Calu3 (cell line): ENCODE measurements around the gene PXDN. TPM values are rescaled to one million over a fixed set of nuclear protein-coding genes. Genes with fewer than 3 reads are reported as not detected.

Experiments used
- BruUV-seq: library from RNA; stranded (reverse); fragments of 400-500 nt; replicated peaks from 2 replicates; lab custom pipeline; 2021; lab: Mats Ljungman, UMichigan
- CTCF ChIA-PET: fragments of 300-600 bp; sonication (Branson Sonifier 250); formaldehyde crosslinking; loops from one replicate; lab custom pipeline; 2022; ENCODE audit warnings: antibody characterized with exemption; lab: Charles Lee
- DNase-seq: peaks from one replicate; pipeline ENCODE4 v3.0.0; 2022
- H3K27ac Mint-ChIP-seq: one replicate; pipeline ENCODE4 v1.8.0; 2022; ENCODE audit warnings: mixed read lengths; ENCODE audit not compliant: unreplicated experiment
- H3K27me3 Mint-ChIP-seq: one replicate; pipeline ENCODE4 v1.8.0; 2022; ENCODE audit warnings: mixed read lengths; ENCODE audit not compliant: unreplicated experiment
- H3K36me3 Mint-ChIP-seq: one replicate; pipeline ENCODE4 v1.8.0; 2022; ENCODE audit warnings: mild to moderate bottlenecking, moderate library complexity, mixed read lengths; ENCODE audit not compliant: insufficient read depth, unreplicated experiment
- H3K4me1 Mint-ChIP-seq: one replicate; pipeline ENCODE4 v1.8.0; 2022; ENCODE audit warnings: mild to moderate bottlenecking, low read depth, mixed read lengths; ENCODE audit not compliant: unreplicated experiment
- H3K4me3 Mint-ChIP-seq: one replicate; pipeline ENCODE4 v1.8.0; 2022; ENCODE audit warnings: mild to moderate bottlenecking, low read depth, moderate library complexity, mixed read lengths; ENCODE audit not compliant: unreplicated experiment
- H3K9me3 Mint-ChIP-seq: one replicate; pipeline ENCODE4 v1.8.0; 2022; ENCODE audit warnings: low read depth, mixed read lengths; ENCODE audit not compliant: unreplicated experiment
- CTCF ChIP-seq: fragments of 200-600 bp; IDR thresholded peaks from one replicate; pipeline ENCODE4 v1.8.0; 2022; ENCODE audit warnings: antibody characterized with exemption; ENCODE audit not compliant: unreplicated experiment
- intact Hi-C: fragments of 100-400 bp; cut with micrococcal nuclease; formaldehyde crosslinking; loops from one replicate; pipeline ENCODE4 v1.10.0; 2022; ENCODE audit not compliant: unreplicated experiment
- total RNA-seq: library from RNA; stranded (reverse); gene quantifications from 2 replicates; pipeline ENCODE4 v1.2.3, GENCODE V29; 2022

The PXDN gene
- total RNA-seq, 1 experiment from 2014 or later: not detected

- H3K27me3 Mint-ChIP-seq: no peaks in the 10 kb centered on the region
- intact Hi-C loops: no loop called here
- CTCF ChIA-PET: no interaction called here
- H3K9me3 Mint-ChIP-seq: peaks cover 6% of the 10 kb centered on the region
- no peaks in the 10 kb centered on the region for H3K36me3 Mint-ChIP-seq
- no peak for TF ChIP-seq CTCF
- H3K4me3 Mint-ChIP-seq: no peak overlapping the region
- H3K27ac Mint-ChIP-seq: no peak overlapping the region
- BruUV-seq: no TSS peak
- H3K4me1 Mint-ChIP-seq: no peaks in the 10 kb centered on the region
- DNase-seq: no peak
These were observed 12.1 kb upstream of the PXDN start for GRCh38 chr2:1756456-1756855.

DNA sequence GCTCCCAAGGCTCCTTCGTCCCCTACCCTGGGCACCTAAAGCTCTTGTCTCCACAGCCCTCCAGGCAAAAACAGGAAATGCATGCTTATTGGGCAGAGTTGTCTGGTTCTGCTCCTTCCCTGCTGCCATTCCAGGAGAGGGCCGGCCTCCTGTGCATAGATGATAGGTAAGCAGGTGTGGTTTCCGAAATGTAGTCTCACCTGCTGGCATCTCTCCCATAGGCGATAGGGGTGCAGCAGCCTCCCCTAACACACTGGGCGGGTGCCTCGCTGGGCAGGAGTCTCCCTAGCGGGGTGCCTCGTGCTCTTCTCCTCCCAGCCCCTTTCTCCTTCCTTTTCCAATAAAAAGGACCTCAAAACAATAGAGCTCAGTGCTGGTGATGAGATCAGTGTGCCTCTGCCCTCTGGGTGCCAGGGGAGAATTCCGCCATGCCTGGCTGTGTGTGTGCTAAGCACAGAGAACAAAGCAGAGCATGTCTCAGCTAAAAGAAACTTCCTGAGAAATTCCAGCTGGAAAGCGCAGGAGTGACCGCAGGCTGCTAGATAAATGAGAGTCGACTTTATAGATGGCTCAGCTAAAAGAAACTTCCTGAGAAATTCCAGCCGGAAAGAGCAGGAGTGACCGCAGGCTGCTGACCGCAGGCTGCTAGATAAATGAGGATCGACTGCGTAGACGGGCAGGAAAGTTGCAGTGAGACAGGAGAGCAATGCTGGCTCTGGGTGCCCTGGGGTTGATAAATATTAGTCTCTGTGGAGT, 11.3 kb upstream of the PXDN start:
- no TSS peak for BruUV-seq
- no peak for DNase-seq
- Mint-ChIP-seq H3K4me3 (no peak overlapping the region), H3K36me3 (no peaks in the 10 kb centered on the region), H3K27me3 (no peaks in the 10 kb centered on the region), H3K9me3 (peaks cover 3% of the 10 kb centered on the region), H3K27ac (no peak overlapping the region), H3K4me1 (no peaks in the 10 kb centered on the region)
- no peak for TF ChIP-seq CTCF
- intact Hi-C loops: no loop called here
- CTCF ChIA-PET: no interaction called here

- Mint-ChIP-seq H3K27ac (no peak overlapping the region), H3K9me3 (peaks cover 3% of the 10 kb centered on the region), H3K4me1 (no peaks in the 10 kb centered on the region), H3K36me3 (no peaks in the 10 kb centered on the region), H3K4me3 (no peak overlapping the region), H3K27me3 (no peaks in the 10 kb centered on the region)
- no peak for TF ChIP-seq CTCF
- intact Hi-C loops: no loop called here
- no peak for DNase-seq
- CTCF ChIA-PET: no interaction called here
- no TSS peak for BruUV-seq
These were observed 10.3 kb upstream of the PXDN start for GRCh38 chr2:1754461-1755170.

- no peak for DNase-seq
- no peak overlapping the region for H3K4me3 Mint-ChIP-seq
- H3K27ac Mint-ChIP-seq: no peak overlapping the region
- CTCF ChIA-PET: no interaction called here
- H3K36me3 Mint-ChIP-seq: no peaks in the 10 kb centered on the region
- H3K9me3 Mint-ChIP-seq: peaks cover 3% of the 10 kb centered on the region
- no TSS peak for BruUV-seq
- H3K27me3 Mint-ChIP-seq: no peaks in the 10 kb centered on the region
- intact Hi-C loops: no loop called here
- TF ChIP-seq CTCF: no peak
- H3K4me1 Mint-ChIP-seq: no peaks in the 10 kb centered on the region
These were observed 9.7 kb upstream of the PXDN start for GRCh38 chr2:1754046-1754445.
